ENCODE measurements around the gene GABRG3.

DNA sequence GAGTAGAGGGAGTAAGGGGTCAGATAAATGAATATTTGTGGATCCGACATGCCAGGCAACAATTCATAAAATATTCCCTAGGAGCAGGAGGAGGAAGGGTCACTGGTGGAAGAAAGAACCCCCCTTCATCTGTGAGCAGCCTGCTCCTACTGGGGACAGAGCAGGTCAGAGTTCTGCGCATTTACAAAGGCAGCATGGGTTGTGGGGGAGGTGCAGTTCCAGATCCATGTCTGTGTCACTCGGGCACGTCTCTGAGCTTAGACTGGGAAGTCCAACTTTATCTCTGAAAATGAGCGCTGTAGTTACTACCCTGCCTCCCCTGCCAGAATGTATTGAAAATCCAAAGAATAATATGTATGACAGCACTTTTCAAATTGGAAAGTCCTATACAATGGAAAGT is 115.2 kb downstream of the GABRG3 start:
- no peak for TF ChIP-seq POLR2A (IDR thresholded peaks at IDR 0.05)
- TF ChIP-seq, protein P1, sequence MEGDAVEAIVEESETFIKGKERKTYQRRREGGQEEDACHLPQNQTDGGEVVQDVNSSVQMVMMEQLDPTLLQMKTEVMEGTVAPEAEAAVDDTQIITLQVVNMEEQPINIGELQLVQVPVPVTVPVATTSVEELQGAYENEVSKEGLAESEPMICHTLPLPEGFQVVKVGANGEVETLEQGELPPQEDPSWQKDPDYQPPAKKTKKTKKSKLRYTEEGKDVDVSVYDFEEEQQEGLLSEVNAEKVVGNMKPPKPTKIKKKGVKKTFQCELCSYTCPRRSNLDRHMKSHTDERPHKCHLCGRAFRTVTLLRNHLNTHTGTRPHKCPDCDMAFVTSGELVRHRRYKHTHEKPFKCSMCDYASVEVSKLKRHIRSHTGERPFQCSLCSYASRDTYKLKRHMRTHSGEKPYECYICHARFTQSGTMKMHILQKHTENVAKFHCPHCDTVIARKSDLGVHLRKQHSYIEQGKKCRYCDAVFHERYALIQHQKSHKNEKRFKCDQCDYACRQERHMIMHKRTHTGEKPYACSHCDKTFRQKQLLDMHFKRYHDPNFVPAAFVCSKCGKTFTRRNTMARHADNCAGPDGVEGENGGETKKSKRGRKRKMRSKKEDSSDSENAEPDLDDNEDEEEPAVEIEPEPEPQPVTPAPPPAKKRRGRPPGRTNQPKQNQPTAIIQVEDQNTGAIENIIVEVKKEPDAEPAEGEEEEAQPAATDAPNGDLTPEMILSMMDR (IDR thresholded peaks at IDR 0.05), result no peak

Data from heart left ventricle (tissue), 13 donors.